GM12875 (cell line): ENCODE measurements around the gene NPPA.

Source experiments
- H3K4me3 ChIP-seq: one replicate; pipeline ENCODE4 v1.5.1; 2011; ENCODE audit warnings: low read depth, low read length, control low read depth
- CTCF ChIP-seq: IDR thresholded peaks from 2 replicates; pipeline ENCODE4 v1.5.1; 2011; ENCODE audit warnings: low read depth, mild to moderate bottlenecking, control low read depth, inconsistent platforms, low read length, moderate library complexity, borderline replicate concordance; ENCODE audit not compliant: insufficient read depth

The NPPA gene

GRCh38 chr1:11800391-11800755, 47.2 kb downstream of the NPPA start:
- TF ChIP-seq CTCF: no peak
- no peak overlapping the region for H3K4me3 ChIP-seq

DNA sequence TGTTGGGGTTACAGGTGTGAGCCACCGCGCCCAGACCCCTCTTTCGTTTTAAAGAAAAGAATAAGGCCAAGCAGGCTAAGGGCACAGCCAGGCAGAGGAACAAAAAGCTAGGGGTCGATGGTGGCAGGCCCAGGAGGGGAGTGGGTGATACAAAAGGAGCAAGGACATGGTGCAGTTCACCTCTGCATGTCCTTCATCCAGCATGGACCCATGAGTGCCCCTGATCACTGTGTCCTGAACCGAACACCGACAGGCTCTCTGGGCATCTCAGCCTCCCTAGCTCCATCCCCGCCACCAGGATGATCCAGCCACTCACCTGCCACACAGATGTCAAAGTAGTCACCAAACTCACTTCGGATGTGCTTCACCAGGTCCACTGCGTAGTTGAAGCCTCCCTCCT, 47.7 kb downstream of the NPPA start:
- H3K4me3 ChIP-seq: no peak overlapping the region
- TF ChIP-seq CTCF: no peak

- H3K4me3 ChIP-seq: no peak overlapping the region
- no peak for TF ChIP-seq CTCF
Measured at GRCh38 chr1:11799099-11799498, 48.5 kb downstream of the NPPA start.

DNA sequence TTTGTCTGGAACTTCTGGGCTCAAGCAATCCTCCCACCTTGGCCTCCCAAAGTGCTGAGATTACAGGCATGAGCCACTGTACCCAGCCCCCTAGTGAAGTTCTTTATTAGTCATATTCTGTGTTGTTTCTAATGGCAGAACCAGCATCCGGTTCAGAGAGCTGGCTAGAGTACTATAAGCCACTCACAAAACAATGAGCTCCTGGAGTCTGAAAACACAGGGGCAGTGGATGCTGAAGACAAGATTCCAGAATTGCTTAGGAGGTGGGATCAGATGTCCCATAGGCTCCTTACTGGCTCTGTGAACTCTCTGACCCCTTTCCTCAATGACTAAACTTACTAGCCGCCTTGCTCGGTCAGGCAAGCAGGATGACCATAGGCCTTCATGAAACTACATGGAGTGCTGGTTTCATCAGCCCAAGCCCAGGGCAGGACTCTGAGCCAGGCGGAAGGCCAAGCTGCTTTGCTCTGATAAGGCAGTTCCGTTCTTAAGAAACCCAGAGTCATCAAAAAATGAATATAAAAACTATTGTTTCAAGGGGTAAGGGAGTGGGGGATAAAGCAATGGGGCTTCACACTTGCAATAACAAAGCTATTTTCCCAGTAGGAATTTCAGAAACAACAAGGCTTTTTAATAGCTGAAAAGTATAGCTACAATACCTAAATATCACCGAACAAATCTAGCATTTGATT, 49.9 kb downstream of the NPPA start:
- TF ChIP-seq CTCF: no peak

DNA sequence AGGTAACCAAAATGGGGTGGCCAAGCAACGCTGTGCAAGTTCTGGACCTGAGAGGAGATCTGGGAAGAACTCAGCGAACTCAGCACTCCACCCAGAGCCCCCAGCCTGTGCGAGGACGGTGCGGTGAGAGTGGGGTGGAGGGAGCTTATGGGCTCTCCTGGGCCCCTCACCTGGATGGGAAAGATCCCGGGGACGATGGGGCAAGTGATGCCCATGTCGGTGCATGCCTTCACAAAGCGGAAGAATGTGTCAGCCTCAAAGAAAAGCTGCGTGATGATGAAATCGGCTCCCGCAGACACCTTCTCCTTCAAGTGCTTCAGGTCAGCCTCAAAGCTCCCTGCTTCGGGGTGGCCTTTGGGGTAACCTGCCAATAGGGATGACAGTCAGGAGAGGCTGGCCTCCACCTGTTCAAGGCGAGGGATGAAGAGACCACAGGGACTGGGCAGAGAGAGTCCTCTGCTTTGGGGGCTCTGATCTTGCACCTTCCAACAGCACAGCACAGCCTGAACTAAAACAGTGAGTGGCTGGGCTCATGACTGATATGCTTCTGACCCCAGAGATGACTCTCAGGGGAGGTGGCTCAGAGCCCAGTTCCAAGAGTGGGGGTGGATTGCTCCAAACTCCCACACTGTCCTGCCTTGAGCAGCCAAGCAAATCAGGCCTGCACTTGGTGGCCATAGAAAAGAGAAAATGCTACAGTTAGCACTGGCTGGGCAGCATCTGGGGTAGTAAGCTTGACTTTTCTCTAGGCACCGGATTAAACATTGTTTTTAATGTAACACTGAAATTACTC, 51.4 kb downstream of the NPPA start:
- TF ChIP-seq CTCF: no peak
- no peak overlapping the region for H3K4me3 ChIP-seq

More for the DNA sequence above, 49.9 kb downstream of the NPPA start:
- no peak overlapping the region for H3K4me3 ChIP-seq
